GM18498 (cell line): ENCODE measurements around the gene SENP5.

Experiments used
- ATAC-seq: cut with Tn5 transposase; IDR thresholded peaks from one replicate; pipeline ENCODE4 v1.9.1; 2021; ENCODE audit warnings: mild to moderate bottlenecking, moderate library complexity; ENCODE audit not compliant: unreplicated experiment

The SENP5 gene

DNA sequence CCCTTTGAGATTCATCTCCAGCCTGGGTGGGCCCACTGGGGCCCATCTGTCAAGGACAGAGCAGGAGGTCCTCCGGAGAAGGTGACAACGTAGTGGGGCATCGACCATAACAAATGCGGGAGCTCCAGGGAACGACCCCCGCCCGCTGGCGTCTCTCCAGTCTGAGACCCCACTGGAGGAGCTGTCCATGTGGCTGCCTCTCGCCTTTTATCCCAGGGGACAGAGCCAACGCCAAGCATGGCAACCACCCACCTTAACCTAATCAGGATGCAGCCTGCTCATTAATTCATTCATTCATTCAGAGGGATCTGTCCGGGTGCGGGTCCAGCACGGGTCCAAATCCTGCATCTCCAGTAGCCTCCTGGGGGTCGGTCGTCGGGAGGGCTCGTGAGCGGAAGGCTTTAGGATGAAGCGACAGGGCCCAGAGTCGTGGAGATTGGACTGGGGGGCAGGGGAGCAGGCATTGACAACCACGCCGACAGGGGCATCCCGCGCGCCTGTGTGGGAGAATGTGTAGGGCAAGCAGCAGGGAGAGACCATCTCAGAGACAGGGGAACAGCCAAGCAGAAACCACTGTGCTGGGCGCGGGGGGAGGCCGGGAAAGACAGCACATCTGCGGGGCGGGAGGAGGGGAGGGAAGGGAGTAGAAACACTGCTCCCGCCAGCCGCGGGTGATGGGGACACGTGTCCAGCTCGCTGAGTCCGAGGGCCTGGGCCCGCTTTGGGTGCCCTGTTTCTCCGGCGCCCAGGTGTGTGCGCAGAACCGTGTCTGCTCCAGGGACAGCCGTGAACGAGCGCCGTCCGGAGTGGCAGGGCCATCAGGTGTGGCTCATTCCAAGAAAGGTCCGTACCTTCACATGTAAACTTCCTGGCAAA lies 99.0 kb downstream of the SENP5 start:
- ATAC-seq = no peak

DNA sequence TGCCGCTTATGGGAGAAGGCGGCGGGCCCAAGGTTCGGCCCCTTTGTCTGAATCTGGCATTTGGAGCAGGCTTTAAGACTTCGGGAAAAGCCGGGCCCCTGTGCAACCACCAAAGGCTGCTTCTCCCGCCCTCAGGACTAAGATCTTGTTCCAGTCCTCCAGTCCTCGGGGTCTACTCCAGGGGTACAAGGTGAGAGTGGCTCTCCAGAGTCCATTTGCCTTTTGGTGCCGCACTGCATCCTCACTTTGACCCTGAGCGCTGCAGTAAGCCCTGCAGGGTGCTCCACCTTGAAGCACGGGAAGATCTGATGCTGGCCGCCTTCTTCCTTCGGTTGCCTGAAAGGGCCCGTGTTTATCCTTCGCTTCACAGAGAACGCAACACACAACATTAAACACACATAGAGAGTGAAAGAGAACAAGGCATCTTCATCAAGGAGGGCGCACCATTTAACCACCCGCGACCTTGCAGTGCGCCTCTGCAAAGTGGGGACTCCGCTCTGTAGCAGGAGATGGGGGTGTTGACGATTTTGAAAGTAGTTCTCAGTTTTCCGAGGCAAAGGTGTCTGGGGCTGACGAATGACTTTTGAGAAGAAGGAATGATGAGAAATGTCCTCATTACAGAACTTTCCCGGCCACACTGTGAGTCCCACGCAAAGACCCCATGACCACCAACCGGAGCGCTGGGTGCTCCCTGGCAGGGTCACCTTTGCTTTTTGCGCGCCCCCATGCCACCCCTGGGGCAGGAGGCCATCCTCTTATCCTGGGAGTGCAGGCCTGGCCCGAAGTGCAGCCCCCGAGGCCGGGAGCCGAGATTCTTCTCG lies 99.9 kb downstream of the SENP5 start:
- no peak for ATAC-seq

DNA sequence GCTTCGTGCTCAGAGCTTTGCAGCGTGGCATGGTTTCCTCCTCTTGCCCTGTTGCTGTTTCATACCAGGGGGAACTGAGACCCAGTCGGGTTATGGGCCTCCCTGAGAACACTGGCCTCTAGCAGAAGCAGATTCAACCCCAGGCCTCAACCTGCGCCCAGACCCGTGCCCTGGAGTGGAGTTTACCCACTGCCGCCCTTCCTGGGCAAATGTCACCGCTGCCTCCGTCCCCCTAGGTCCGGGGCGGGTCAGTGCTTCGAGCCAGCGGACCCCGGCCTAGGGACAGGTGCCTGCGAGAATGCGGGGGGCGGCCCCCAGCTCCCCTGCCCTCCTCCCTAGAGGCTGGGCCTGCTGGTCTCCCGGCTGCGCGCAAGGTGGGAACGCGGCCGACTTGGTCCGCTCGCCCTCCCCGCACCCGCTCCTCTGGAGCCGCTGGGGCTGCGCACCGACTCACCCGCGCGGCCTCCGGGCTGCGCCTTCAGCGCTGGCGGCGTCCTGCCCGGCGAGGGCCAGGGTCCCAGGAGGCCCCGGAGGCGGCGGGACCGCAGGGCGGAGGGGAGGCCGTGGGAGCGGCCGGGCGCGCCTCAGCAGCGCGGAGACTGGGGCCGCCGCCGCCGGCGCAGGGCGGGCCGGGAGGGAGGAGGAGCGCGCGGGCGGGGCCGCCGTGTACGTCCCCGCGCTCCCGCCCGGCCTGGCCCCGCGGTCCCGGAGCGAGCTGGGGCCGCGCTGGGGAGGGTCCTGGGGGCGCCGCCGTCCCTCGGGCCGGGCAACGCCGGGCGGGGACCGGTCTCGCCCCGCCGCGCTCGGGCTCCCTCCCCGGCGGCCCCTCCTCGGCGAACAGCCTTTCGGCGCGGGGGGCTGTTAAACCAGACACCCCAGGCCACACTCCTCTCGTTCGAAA lies 100.8 kb downstream of the SENP5 start, which contains the start of gene PIGZ:
Gene PIGZ (minus strand): TSS at position 601 of the 901 bp plus-strand sequence. CDS start 16,802 bp downstream, outside the sequence.
- peak; percentile 65 for ATAC-seq

DNA sequence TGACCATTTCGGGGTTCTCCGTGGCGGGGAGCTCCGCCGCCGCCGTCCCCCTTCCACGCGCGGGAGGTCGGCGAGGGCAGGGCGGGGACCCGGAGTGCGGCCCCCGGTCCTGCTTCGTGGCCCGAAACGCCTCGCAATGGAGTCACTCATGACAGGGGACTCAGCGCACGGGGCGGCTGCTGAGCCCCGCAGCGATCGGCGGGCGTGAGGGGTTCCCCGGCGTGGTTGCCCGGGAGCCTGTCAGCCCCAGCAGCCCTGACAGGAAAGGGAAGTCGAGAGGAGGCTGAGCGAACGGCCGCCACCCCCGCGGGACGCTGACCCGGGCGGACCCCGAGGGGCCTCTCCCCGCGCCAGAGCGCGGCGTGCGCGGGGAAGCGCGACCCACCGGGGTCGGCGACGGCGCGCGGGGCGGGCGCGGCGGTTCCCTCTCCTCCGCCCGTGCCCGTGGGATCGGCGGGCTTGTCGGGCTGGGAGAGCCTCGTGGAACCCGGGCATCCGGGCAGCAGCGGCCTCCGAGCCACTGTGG lies 101.5 kb downstream of the SENP5 start:
- ATAC-seq = peak; percentile 50

DNA sequence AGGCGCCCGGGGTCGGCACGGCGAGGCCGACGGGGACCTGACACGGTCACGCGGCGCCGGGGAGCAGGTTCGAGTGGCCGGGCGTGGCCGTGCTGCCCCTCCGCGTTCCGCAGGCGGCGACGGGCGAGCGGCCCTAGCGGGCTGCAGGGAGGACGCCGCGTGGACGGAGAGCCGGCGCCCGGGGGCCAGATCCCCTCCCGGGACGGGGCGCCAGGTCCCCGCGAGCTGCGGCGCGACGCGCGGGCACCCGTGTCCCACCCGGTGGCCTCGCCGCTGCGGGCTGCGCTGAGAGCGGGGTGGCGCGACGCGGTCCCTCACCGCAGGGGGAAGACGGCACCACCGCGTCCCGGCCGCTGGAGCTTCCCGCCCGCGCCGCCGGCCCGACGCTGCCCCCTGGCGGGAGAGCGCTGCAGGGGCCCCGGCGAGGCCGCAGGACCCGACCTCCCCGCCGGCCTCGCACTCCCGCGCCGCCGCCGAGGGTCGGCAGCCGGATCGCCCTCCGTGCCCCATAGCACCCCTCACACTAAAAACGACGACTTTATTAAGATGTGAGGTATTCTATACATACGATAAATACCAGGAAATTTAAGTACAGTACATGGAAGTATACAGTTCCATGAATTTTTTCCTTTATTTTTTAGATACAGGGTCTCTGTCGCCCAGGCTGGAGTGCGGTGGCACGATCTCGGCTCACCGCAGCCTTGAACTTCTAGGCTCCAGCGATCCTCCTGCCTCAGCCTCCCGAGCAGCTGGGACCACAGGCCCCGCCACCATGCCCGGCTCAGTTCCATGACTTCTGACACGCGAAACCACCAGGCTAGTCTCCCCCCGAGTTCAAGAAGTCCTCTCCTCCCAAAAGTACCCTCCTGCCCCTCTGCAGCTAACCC lies 102.2 kb downstream of the SENP5 start:
- peak; percentile 59 for ATAC-seq

DNA sequence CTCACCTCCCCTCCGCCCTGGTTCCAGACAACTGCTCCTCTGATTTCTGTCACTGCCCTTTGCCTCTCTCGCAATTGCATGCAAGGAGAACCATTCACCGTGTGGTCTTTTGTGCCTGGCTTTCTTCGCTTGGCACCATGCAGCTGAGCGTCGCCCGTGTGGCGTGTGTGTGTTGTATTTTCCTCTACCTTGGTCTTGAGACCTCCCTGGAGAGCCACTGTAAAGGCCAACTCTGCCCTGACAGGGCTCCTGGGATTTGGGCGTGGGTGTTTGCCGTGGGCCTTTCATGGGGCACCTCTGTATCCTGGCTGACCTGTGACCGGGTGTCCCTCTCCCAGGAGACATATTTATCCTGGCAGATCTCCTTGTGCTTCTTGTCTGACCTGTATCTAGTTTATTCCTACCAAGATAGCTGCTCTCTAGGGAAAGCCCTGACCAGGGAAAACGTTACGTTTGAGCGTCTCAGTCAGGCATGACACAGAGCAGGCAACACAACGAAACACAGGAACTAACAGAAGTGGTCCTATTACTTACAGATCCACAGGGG lies 102.9 kb downstream of the SENP5 start:
- no peak for ATAC-seq

DNA sequence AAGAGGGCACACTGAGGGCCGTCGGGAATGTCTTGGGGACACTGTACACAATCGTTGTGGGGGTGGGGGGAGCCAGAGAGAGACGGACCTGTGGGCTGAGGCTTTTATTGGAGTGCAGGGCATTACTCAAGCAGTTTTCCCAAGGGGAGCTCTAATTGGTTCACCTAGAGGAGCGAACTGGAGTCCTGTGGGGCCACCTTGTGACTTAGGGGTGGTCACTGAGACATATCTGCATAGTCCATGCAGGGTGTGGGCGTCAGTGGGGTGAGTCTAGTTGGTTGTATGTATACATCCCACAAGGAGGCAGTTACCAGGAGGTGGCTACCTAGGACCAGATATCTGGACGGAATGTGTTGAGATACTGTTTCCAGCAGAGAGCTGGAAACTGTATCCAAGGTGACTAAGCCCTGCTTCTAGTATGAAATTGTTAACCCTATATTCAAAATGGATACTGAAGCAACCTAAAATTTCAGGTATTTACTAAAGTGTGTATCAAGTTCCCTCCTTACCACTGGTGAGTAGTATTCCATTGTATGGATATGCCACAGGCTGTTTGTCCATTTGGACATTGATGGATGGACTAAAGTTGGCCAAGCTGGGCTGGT lies 103.5 kb downstream of the SENP5 start:
- no peak for ATAC-seq

DNA sequence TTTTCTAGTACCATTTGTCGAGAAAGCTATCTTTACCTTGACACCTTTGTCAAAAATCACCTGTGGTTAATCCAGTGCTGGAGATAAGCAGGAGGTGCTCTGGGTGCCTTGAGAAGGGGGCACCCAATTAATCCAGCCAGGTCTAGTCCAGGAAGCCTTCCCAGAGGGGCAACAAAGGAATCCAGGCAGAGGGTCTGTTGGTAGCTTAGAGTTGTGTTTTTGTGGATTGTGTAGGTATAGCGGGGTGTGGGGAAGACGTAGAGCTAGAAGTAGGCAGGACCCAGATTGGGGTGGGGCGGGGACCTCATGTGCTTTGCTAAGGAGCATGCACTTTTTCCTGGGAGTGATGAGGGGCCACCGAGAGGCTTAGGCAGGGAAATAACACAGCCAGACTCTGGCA lies 106.9 kb downstream of the SENP5 start:
- no peak for ATAC-seq

DNA sequence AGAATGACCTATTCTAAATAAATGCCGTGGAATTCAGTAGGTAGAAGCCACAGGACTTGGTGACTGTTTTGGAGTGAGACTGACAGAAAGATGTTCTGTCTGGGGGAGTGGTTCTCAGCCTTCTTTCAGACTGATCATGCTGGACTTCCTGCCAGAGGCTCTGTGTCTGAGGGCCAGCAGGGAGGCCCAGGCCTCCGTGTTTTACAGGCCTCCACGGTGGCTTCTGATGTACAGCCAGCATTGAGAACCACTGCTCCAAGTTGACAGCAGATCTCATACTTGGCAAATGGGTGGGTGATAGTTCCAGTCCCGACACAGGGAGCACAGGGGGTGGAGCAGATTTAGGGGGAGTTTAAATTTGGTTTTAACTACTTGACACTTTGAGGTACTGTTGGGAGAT lies 107.6 kb downstream of the SENP5 start:
- ATAC-seq = no peak

DNA sequence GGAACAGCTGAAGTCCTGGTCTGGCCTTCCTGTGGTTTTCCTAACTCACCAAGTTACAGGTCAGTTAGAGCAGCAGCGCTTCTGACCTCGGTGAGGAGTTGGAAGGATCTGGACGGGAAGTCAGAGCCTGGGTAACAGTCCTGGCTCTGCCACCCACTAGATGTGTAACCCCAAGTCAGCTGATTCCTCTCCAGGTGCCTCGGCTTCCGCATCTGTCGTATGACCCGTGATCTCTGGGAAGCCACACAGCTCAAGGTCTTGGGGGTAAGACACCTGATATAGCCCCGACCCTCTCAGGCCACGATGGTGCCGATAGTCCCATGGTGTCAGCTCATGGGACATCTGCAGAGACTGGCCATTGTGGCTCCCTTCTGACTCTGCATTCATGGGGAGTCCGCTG lies 109.2 kb downstream of the SENP5 start:
- no peak for ATAC-seq

DNA sequence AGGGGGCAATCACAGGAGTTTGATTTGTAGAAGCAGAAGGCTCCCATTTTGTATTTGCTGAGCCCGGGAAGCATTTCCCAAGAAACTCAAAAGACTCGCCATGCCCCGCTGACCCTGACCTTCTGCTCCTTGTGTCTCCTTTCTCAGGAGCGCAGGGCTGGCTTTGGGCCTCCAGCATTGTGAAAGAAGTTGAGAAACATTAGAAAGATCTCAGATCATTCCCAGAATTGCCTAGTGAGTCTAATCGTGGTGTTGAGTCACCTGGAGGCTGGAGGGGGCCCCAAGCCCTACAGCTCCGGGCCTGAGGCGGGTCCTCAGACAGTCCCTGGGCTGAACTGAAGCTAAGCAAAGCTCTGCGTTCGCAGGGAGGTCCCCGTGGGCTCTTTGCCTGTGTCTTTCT lies 111.8 kb downstream of the SENP5 start:
- ATAC-seq = no peak

DNA sequence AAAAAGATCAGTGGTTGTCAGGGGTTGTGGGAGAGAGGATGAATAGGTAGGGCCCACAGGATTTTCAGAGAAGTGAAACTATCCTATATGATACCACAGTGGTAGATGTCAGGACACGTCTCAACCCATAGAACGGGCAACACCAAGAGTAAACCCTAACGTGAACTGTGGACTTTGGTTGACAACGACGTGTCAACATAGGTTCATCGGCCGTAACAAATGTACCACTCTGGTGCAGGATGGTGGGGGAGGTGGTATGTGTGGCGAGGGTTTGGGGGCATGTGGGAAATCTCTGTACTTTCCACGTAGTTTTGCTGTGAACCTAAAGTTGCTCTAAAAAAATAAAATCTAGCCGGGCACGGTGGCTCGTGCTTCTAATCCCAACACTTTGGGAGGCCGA lies 113.9 kb downstream of the SENP5 start:
- no peak for ATAC-seq

DNA sequence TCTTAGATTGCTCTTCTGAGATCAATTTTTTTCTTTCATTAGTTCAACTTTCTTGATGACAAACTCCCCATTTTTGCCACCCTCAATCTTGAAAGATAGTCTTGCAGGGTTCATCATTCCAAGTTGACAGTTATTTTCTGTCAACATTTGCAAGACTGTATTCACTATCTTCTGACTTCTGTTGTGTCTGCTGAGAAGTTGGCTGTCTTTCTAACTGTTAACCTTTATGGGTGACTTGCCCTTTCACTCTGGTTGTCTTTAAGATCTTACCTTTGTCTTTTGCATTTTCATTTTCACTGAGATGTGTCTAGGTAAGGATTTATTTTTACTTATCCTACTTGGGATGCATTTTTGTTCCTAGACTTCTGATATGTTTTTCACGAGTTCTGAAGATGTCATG lies 115.5 kb downstream of the SENP5 start:
- ATAC-seq = no peak
